Endodermal cell (in vitro differentiated cells): ENCODE measurements around the gene DDX56. TPM values are rescaled to one million over a fixed set of nuclear protein-coding genes. Genes with fewer than 3 reads are reported as not detected.

Experiments
- DNase-seq: peaks from one replicate; pipeline ENCODE4 v3.0.0-alpha.2; 2017
- H3K27ac ChIP-seq: 2 replicates; pipeline ENCODE4 v1.5.1; 2013; ENCODE audit warnings: mild to moderate bottlenecking, low read depth, low read length, moderate library complexity
- H3K27me3 ChIP-seq: 2 replicates; pipeline ENCODE4 v1.6.1; 2013; ENCODE audit warnings: mild to moderate bottlenecking, low read length, moderate library complexity; ENCODE audit not compliant: insufficient read depth, control insufficient read depth, poor library complexity, severe bottlenecking
- H3K36me3 ChIP-seq: 2 replicates; pipeline ENCODE4 v1.7.0; 2013; ENCODE audit warnings: mild to moderate bottlenecking, low read length, moderate library complexity; ENCODE audit not compliant: control insufficient read depth, insufficient read depth
- H3K4me1 ChIP-seq: one replicate; pipeline ENCODE4 v1.7.0; 2013; ENCODE audit warnings: low read length; ENCODE audit not compliant: control insufficient read depth, insufficient read depth
- H3K4me3 ChIP-seq: 2 replicates; pipeline ENCODE4 v1.5.1; 2013; ENCODE audit warnings: mild to moderate bottlenecking, low read length, moderate library complexity
- H3K9ac ChIP-seq: 2 replicates; pipeline ENCODE4 v1.6.1; 2013; ENCODE audit warnings: mild to moderate bottlenecking, low read length, moderate library complexity; ENCODE audit not compliant: poor library complexity, severe bottlenecking; ENCODE audit errors: extremely low read depth
- H3K9me3 ChIP-seq: 2 replicates; pipeline ENCODE4 v1.6.1; 2013; ENCODE audit warnings: mild to moderate bottlenecking, low read length, moderate library complexity; ENCODE audit not compliant: control insufficient read depth
- H3K27ac Mint-ChIP-seq: 2 replicates; pipeline ENCODE4 v1.8.0; 2020; ENCODE audit warnings: mixed read lengths
- H3K27me3 Mint-ChIP-seq: 2 replicates; pipeline ENCODE4 v1.8.0; 2021; ENCODE audit warnings: mild to moderate bottlenecking, mixed read lengths; ENCODE audit not compliant: insufficient read depth
- H3K36me3 Mint-ChIP-seq: 2 replicates; pipeline ENCODE4 v1.8.0; 2020; ENCODE audit warnings: low read depth, mixed read lengths
- H3K4me1 Mint-ChIP-seq: 2 replicates; pipeline ENCODE4 v1.8.0; 2020; ENCODE audit warnings: mixed read lengths
- H3K4me3 Mint-ChIP-seq: 2 replicates; pipeline ENCODE4 v1.8.0; 2020; ENCODE audit warnings: mild to moderate bottlenecking, moderate library complexity, mixed read lengths
- H3K9me3 Mint-ChIP-seq: 2 replicates; pipeline ENCODE4 v1.8.0; 2020; ENCODE audit warnings: mild to moderate bottlenecking, mixed read lengths
- WGBS, 2 experiments: methylation state at CpG; one replicate each; pipeline versions ENCODE4 v1.1.5 to v1.1.7; 2013; ENCODE audit warnings: missing lambda C conversion rate in 2 of 2, mixed read lengths in 1 of 2; ENCODE audit not compliant: insufficient coverage in 1 of 2, insufficient read length in 1 of 2; 5-methylcytosine and 5-hydroxymethylcytosine counted together
- total RNA-seq, 2 donors: library from RNA; stranded (reverse); fragmentation: NEBNext Ultra II Directional in 1 of 2; extraction: Animal tissue kit (Norgen Biotek cat#: 25700) in 1 of 2; gene quantifications; 2 replicates in 1 of 2; 3 replicates in 1 of 2; pipeline ENCODE4 v1.2.1, GENCODE V29; 2021
- TF ChIP-seq, protein P1 (sequence below): fragments of 200-600 bp; sonication (generic); conservative IDR thresholded peaks from 2 replicates; pipeline ENCODE4 v1.5.0; 2021; ENCODE audit warnings: antibody characterized with exemption, mild to moderate bottlenecking

The DDX56 gene
- total RNA-seq, 2 donors from 2014 or later = 73.6 to 79.2 TPM

DNA sequence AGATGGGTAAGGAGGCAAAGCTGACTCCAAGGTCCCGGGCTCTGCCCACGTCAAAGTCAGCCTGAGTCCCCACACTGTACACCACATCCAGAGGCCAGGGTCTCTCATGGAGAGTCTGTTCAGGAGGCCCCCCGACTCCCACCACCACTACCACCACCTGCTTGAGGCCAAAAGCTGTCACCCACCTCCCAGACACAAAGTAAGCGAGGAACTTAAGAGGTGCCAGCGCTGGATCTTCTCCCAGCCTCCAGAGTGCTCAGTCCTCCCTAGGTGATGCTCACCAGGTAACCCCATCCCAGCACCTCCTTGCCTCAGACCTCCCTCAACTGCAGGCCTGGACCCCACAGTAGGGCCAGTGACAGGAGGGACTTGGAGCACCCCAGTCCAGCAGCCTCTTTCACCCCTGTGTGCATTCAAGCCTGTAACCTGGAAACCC is 33.1 kb downstream of the DDX56 start:
- H3K4me1 Mint-ChIP-seq = peaks cover 20% of the 10 kb centered on the region
- H3K36me3 Mint-ChIP-seq = no peaks in the 10 kb centered on the region
- no peak overlapping the region for H3K4me3 Mint-ChIP-seq

DNA sequence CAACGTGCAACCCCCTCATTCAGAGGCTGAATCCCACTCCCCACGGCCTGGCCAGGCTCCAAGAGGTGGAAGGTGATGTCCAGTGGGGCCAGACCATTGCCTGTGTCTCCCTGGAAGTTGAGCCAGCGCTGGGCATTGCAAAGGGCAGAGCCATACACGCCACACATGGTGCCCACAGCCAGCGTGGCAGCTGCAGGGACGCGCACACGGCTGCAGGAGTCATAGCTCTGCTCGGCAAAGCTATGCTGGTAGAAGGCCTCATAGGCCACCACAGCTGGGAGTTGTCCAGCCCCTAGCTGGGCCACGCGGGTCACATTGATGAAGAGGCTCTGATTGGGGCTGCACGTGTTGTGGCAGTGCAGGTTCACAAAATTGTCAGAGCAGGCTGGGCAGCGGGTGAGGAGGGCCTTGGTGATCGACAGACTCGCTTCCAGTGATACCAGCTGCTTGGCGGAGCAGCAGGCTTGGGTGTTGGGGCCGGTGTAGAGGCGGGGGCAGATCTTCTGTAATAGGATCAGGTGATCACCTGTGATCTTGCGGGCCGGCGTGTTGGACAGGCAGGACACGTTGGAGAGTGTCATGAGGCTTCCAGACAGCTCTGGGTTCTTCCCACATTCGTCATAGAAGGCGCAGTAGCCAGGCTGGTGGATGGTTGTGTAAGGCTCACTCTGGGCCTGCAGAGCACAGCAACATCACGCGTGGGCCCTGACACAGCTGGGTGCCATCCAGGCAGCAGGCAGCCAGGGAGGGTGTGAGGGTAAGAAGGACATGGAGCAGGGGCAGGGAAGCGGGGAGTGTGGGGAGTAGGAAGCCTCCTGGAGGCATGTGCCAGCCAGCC is 33.8 kb downstream of the DDX56 start:
- Mint-ChIP-seq H3K9me3 (no peaks in the 10 kb centered on the region), H3K4me1 (peaks cover 20% of the 10 kb centered on the region), H3K27ac (no peak overlapping the region), H3K36me3 (no peaks in the 10 kb centered on the region), H3K4me3 (no peak overlapping the region), H3K27me3 (no peaks in the 10 kb centered on the region)
- Histone ChIP-seq H3K4me3 (no peak overlapping the region), H3K27ac (no peak overlapping the region), H3K4me1 (peaks cover 8% of the 10 kb centered on the region), H3K9me3 (no peaks in the 10 kb centered on the region), H3K27me3 (no peaks in the 10 kb centered on the region), H3K36me3 (no peaks in the 10 kb centered on the region), H3K9ac (no peak overlapping the region)
- DNase-seq = no peak
- 93 to 94% methylated on average over 19 to 27 of the region's 27 CpGs for WGBS, 2 experiments
- TF ChIP-seq, protein P1, sequence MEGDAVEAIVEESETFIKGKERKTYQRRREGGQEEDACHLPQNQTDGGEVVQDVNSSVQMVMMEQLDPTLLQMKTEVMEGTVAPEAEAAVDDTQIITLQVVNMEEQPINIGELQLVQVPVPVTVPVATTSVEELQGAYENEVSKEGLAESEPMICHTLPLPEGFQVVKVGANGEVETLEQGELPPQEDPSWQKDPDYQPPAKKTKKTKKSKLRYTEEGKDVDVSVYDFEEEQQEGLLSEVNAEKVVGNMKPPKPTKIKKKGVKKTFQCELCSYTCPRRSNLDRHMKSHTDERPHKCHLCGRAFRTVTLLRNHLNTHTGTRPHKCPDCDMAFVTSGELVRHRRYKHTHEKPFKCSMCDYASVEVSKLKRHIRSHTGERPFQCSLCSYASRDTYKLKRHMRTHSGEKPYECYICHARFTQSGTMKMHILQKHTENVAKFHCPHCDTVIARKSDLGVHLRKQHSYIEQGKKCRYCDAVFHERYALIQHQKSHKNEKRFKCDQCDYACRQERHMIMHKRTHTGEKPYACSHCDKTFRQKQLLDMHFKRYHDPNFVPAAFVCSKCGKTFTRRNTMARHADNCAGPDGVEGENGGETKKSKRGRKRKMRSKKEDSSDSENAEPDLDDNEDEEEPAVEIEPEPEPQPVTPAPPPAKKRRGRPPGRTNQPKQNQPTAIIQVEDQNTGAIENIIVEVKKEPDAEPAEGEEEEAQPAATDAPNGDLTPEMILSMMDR = no peak

More for the DNA sequence above, 33.1 kb downstream of the DDX56 start:
- Histone ChIP-seq H3K4me3 (no peak overlapping the region), H3K27ac (no peak overlapping the region), H3K4me1 (peaks cover 8% of the 10 kb centered on the region), H3K9ac (no peak overlapping the region), H3K9me3 (no peaks in the 10 kb centered on the region), H3K36me3 (no peaks in the 10 kb centered on the region), H3K27me3 (no peaks in the 10 kb centered on the region)
- Mint-ChIP-seq H3K27ac (no peak overlapping the region), H3K9me3 (no peaks in the 10 kb centered on the region), H3K27me3 (no peaks in the 10 kb centered on the region)
- TF ChIP-seq, protein P1 = no peak
- WGBS, 2 experiments = 80 to 89% methylated on average over 1 to 5 of the region's 5 CpGs
- DNase-seq = no peak

DNA sequence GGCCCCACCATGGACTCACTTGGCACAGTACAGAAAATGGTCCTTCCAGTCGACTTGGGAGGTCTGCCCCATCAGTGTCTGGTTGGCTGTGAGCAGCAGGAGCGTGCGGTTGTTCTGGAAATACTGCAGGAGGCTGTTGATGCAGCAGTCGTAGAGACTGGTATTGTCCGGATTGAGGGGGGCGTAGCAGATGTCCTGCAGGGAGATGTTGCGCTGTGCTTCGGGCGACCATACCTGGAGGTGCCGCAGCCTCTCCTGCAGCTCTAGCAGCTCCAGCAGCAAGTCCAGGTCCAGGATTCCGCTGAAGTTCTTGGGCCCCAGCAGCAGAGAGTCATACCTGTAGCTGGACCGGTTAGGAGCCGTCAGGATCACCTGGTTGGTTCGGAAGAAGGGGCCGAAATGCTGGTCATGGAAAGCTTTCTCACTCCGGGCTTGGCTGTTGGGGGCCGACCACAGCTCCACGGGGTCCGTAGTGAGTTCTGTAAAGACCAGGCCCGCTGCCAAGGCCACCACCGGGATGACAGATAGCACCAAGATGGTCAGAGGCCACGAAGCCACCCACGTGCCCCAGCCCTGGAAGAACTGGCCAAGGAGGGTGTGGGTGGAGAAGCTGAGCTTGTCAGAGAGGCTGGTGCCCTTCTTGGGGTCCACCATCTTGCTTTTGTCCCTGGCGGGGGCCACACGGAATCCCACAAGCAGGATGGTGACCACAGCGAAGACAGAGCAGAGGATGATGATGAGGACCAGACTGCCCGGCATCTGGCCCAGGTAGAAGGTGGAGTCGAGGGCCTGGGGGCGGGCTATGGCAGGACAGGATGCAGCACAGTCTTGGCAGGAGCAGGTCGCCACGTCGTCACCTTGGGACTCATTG is 34.7 kb downstream of the DDX56 start:
- Histone ChIP-seq H3K9me3 (no peaks in the 10 kb centered on the region), H3K4me3 (no peak overlapping the region), H3K27me3 (no peaks in the 10 kb centered on the region), H3K36me3 (no peaks in the 10 kb centered on the region), H3K27ac (no peak overlapping the region), H3K9ac (no peak overlapping the region), H3K4me1 (peaks cover 8% of the 10 kb centered on the region)
- Mint-ChIP-seq H3K27me3 (no peaks in the 10 kb centered on the region), H3K4me1 (peaks cover 20% of the 10 kb centered on the region), H3K36me3 (no peaks in the 10 kb centered on the region), H3K27ac (no peak overlapping the region), H3K9me3 (no peaks in the 10 kb centered on the region), H3K4me3 (no peak overlapping the region)
- 93 to 94% methylated on average over 29 to 32 of the region's 32 CpGs for WGBS, 2 experiments
- no peak for DNase-seq
- TF ChIP-seq, protein P1 = no peak
